Activated naive CD4-positive, alpha-beta T cell treated with anti-CD3 and anti-CD28 coated beads for 36 hours (primary cell): Measurements from ENCODE around the gene PRKACA. TPM values are rescaled to one million over a fixed set of nuclear protein-coding genes. Genes with fewer than 3 reads are reported as not detected.
A peak's percentile ranks its signal among the peaks of the same experiment; 100 is the strongest.
"Not testable (repeated sequence)": the region's sequence is repeated elsewhere in the genome, so short reads cannot be mapped to it uniquely, and the experiment has no call there.

ENCODE experiments used
- CTCF ChIA-PET: fragments of 350-600 bp; sonication (Branson Sonifier 250); formaldehyde crosslinking; loops from one replicate; lab custom pipeline; 2021; ENCODE audit warnings: antibody characterized with exemption; lab: Charles Lee
- DNase-seq: peaks from one replicate; pipeline ENCODE4 v3.0.0-alpha.2; 2020
- H3K27ac Mint-ChIP-seq: one replicate; pipeline ENCODE4 v1.8.0; 2021; ENCODE audit warnings: mild to moderate bottlenecking, mixed read lengths
- H3K27me3 Mint-ChIP-seq: one replicate; pipeline ENCODE4 v1.8.0; 2021; ENCODE audit warnings: low read depth, mixed read lengths
- H3K36me3 Mint-ChIP-seq: one replicate; pipeline ENCODE4 v1.8.0; 2021; ENCODE audit warnings: low read depth, mixed read lengths
- H3K4me1 Mint-ChIP-seq: one replicate; pipeline ENCODE4 v1.8.0; 2021; ENCODE audit warnings: low read depth, mixed read lengths
- H3K4me3 Mint-ChIP-seq: one replicate; pipeline ENCODE4 v1.8.0; 2021; ENCODE audit warnings: mild to moderate bottlenecking, moderate library complexity, mixed read lengths
- H3K9me3 Mint-ChIP-seq: one replicate; pipeline ENCODE4 v1.8.0; 2021; ENCODE audit warnings: mixed read lengths
- intact Hi-C: fragments of 100-400 bp; cut with micrococcal nuclease; formaldehyde crosslinking; loops from one replicate; pipeline ENCODE4 v1.15.1; 2023
- total RNA-seq, 2 experiments: library from RNA; stranded (reverse); gene quantifications; one replicate each; pipeline ENCODE4 v1.2.3, GENCODE V29; 2021

Gene PRKACA
- total RNA-seq, 2 experiments from 2014 or later = 48.2 to 60.0 TPM

DNA sequence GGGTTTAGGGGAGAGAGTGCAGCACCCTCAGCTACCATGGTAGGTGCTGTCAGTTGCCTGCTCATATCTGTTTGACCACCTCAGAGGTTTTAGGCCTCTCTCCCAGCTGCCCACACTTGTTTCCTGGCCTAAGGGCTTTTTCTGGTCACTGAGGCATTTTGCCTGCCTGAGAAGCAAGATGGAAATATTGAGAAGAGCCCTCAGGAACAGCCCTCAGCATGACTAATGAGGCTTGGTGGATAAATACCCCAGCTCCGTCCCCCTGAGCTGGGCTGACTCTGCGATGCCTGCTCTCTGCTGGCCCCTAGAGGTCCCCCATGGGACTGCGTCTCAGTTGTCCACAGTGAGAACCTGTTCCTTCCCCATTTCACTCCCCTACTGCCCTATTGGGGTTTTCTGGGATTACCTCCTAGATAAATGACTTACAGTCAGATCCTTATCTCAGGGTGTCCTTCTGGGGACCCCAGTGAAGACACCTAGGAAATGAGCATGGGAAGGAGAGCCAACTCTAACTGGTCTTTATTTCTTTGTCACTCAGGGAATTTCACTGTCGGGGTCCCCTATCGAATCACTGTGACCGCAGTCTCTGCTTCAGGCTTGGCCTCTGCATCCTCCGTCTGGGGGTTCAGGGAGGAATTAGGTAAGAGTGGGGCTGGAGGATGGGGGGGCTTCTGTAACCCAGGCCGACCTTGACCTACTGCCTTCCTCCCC is 69.0 kb downstream of the PRKACA start:
- CTCF ChIA-PET = interaction anchor here (0.6 to 3.1 kb wide), 21 partner anchors 8 to 507 kb away, joined by 3 to 31 read pairs (median 3); partner anchors contain the start of genes DCAF15 and IL27RA
- DNase-seq = peak; percentile 81
- Mint-ChIP-seq H3K4me1 (no peaks in the 10 kb centered on the region), H3K36me3 (peaks cover 47% of the 10 kb centered on the region), H3K27ac (peak overlapping the region; percentile 30), H3K27me3 (no peaks in the 10 kb centered on the region), H3K4me3 (no peak overlapping the region), H3K9me3 (peaks cover 2% of the 10 kb centered on the region)
- intact Hi-C loops = loop anchor here (1.0 to 5.0 kb wide), 3 partner anchors 96 to 168 kb away; partner anchors contain the start of gene DCAF15

DNA sequence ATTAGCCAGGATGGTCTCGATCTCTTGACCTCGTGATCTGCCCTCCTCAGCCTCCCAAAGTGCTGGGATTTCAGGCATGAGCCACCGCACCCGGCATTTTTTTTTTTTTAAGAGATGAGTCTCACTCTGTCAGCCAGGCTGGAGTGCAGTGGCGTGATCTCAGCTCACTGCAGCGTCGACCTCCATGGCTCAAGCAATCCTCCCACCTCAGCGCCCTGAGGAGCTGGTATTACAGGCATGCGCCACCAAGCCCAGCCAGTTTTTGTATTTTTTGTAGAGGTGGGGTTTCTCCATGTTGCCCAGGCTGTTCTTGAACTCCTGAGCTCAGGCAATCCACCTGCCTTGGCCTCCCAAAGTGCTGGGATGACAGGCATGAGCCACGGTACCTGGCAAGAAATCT is 69.7 kb downstream of the PRKACA start:
- not testable (repeated sequence) for H3K4me3 Mint-ChIP-seq, H3K9me3 Mint-ChIP-seq, H3K27ac Mint-ChIP-seq, H3K27me3 Mint-ChIP-seq, DNase-seq, H3K4me1 Mint-ChIP-seq
- CTCF ChIA-PET = interaction anchor here (0.8 to 3.1 kb wide), 16 partner anchors 7 to 176 kb away, joined by 3 to 31 read pairs (median 5); partner anchors contain the start of genes DCAF15 and IL27RA
- H3K36me3 Mint-ChIP-seq = peaks cover 47% of the 10 kb centered on the region
- intact Hi-C loops = loop anchor here (1.0 to 5.0 kb wide), 3 partner anchors 96 to 168 kb away; partner anchors contain the start of gene DCAF15

- DNase-seq = peak; percentile 60
- not testable (repeated sequence) for H3K4me3 Mint-ChIP-seq, H3K4me1 Mint-ChIP-seq, H3K9me3 Mint-ChIP-seq, H3K27me3 Mint-ChIP-seq
- CTCF ChIA-PET = interaction anchor here (0.5 to 2.3 kb wide), 12 partner anchors 8 to 509 kb away, joined by 3 to 15 read pairs (median 4); a partner anchor contains a TSS
- Mint-ChIP-seq H3K36me3 (peaks cover 37% of the 10 kb centered on the region), H3K27ac (peak overlapping the region; percentile 81)
- intact Hi-C loops = loop anchor here (1.0 kb wide), 1 partner anchor 163 kb away; no protein-coding TSS in a partner anchor
Measured at GRCh38 chr19:14042659-14043608, 74.6 kb downstream of the PRKACA start.

Other genes starting within 250 kb of the PRKACA start
- under 1 TPM; 0.55 to 0.74 TPM for gene NANOS3, start 240.6 kb downstream of the PRKACA start, total RNA-seq
- gene BRME1, start 211.6 kb downstream of the PRKACA start, total RNA-seq = 1 to 10 TPM; 5.8 to 5.9 TPM
- gene CC2D1A, start 211.6 kb downstream of the PRKACA start, total RNA-seq = 10 to 100 TPM; 27.4 to 28.6 TPM
- under 1 TPM in 1 of 2 experiments, not detected in 1; 0.29 TPM for gene PODNL1, start 179.3 kb downstream of the PRKACA start, total RNA-seq
- gene DCAF15, start 165.3 kb downstream of the PRKACA start, total RNA-seq = 10 to 100 TPM; 67.7 to 70.6 TPM
- gene RFX1, start 111.4 kb downstream of the PRKACA start, total RNA-seq = 10 to 100 TPM; 13.8 to 14.0 TPM
- not detected for gene RLN3, start 89.6 kb downstream of the PRKACA start, total RNA-seq
- gene IL27RA, start 86.0 kb downstream of the PRKACA start, total RNA-seq = 10 to 100 TPM; 59.3 to 59.4 TPM
- gene PALM3, start 55.7 kb downstream of the PRKACA start, total RNA-seq = not detected
- gene MISP3, start 45.0 kb downstream of the PRKACA start, total RNA-seq = under 1 TPM; 0.45 to 0.96 TPM
- gene C19orf67, start 32.0 kb downstream of the PRKACA start, total RNA-seq = not detected
- 10 to 100 TPM; 50.9 to 53.0 TPM for gene SAMD1, start 27.0 kb downstream of the PRKACA start, total RNA-seq
- gene ASF1B, start 18.8 kb upstream of the PRKACA start, total RNA-seq = 10 to 100 TPM; 54.7 to 56.6 TPM
- gene ADGRL1, start 88.4 kb upstream of the PRKACA start, total RNA-seq = 10 to 100 TPM; 13.5 to 14.6 TPM